RWPE1 (cell line): ENCODE data around the gene FOXP1.
A peak's percentile ranks its signal among the peaks of the same experiment; 100 is the strongest.

Experiments used
- CTCF ChIA-PET: fragments of 350-600 bp; sonication (Branson Sonifier 250); formaldehyde crosslinking; extraction: SDS; loops from one replicate; lab custom pipeline; 2021; lab: Yijun Ruan, JAX
- POLR2A ChIA-PET: fragments of 400-600 bp; formaldehyde crosslinking; extraction: SDS; loops from one replicate; lab custom pipeline; 2020; ENCODE audit warnings: antibody characterized with exemption; ENCODE audit not compliant: low non-redundant PET; lab: Yijun Ruan, JAX
- DNase-seq: peaks from one replicate; pipeline ENCODE4 v3.0.0; 2012; ENCODE audit warnings: low spot score
- H3K27ac ChIP-seq: fragments of 450-650 bp; 2 replicates; pipeline ENCODE4 v1.5.1; 2017
- CTCF ChIP-seq: fragments of 450-650 bp; conservative IDR thresholded peaks from 2 replicates; pipeline ENCODE4 v1.5.1; 2017; ENCODE audit warnings: low read depth, mild to moderate bottlenecking

The FOXP1 gene

GRCh38 chr3:71008350-71008935 is 575.1 kb downstream of the FOXP1 start:
- DNase-seq, result no peak
- no peak overlapping the region for H3K27ac ChIP-seq
- ChIA-PET POLR2A (no interaction called here), CTCF (interaction anchor here (0.8 kb wide), 1 partner anchor 644 kb away, joined by 3 read pairs; no protein-coding TSS in a partner anchor)
- TF ChIP-seq CTCF, result no peak

GRCh38 chr3:71006810-71007785 is 576.4 kb downstream of the FOXP1 start:
- peak; percentile 68 for TF ChIP-seq CTCF
- H3K27ac ChIP-seq, result no peak overlapping the region
- peak; percentile 19 for DNase-seq
- ChIA-PET POLR2A (no interaction called here), CTCF (interaction anchor here (0.6 to 0.8 kb wide), 2 partner anchors 232 to 498 kb away, joined by 3 to 5 read pairs; no protein-coding TSS in a partner anchor)

- POLR2A ChIA-PET, result no interaction called here
- H3K27ac ChIP-seq, result no peak overlapping the region
- DNase-seq, result no peak
- no peak for TF ChIP-seq CTCF
- CTCF ChIA-PET, result interaction anchor here (0.8 kb wide), 1 partner anchor 499 kb away, joined by 5 read pairs; no protein-coding TSS in a partner anchor
Measured at GRCh38 chr3:71005702-71006321, 577.7 kb downstream of the FOXP1 start.

DNA sequence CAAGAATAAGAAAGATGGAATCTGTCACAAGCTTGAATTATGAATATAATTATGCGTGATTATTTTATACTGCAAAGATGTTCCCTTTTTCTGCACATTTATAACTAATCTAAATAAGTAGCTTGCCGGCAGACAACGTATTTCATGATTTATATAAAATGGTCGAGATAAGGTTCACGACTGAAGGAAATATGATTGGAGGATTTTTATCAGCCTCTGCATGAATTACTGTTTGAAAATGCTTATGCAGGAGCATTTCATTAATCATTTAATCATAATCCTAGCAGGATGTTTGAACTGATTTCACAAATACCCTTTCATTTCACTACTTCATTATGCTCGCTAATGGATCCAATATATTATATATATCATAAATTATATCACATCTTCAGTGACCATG is 580.0 kb downstream of the FOXP1 start:
- CTCF ChIA-PET, result no interaction called here
- H3K27ac ChIP-seq, result no peak overlapping the region
- no peak for TF ChIP-seq CTCF
- no peak for DNase-seq
- POLR2A ChIA-PET, result no interaction called here

DNA sequence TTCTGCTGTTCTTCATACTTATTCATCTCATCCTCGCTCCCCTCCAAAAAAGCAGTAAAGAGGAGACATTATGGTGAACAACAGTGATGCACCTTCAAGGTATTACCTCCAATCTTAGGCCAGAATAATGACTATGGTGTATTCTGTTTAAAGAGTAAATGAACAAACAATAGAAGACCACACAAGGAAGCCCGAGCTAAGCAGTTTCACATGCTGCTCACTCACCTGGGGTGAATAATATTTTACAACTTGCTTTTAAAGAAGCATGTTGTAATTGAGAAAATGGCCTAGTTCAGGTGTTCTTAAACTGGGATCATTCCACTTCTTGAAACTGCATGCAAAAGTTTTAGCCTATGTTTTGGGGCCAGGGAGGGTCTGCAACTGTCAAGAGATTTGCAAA is 581.2 kb downstream of the FOXP1 start:
- no peak overlapping the region for H3K27ac ChIP-seq
- DNase-seq, result no peak
- TF ChIP-seq CTCF, result no peak
- ChIA-PET POLR2A (no interaction called here), CTCF (no interaction called here)

GRCh38 chr3:71001303-71001830 is 582.2 kb downstream of the FOXP1 start:
- DNase-seq, result no peak
- no peak for TF ChIP-seq CTCF
- H3K27ac ChIP-seq, result no peak overlapping the region
- ChIA-PET CTCF (no interaction called here), POLR2A (no interaction called here)
